IMR-90 (cell line): ENCODE data around the gene ZNF492. TPM values are rescaled to one million over a fixed set of nuclear protein-coding genes. Genes with fewer than 3 reads are reported as not detected.

Experiments
- ATAC-seq: fragments of 200-7000 bp; cut with Tn5 transposase; 2 replicates; pipeline ENCODE4 v1.9.1; 2020; ENCODE audit warnings: low read depth, mild to moderate bottlenecking, moderate library complexity
- BruUV-seq: library from RNA; stranded (reverse); fragments of 400-500 nt; replicated peaks from 2 replicates; lab custom pipeline; 2021; lab: Mats Ljungman, UMichigan
- CTCF ChIA-PET: fragments of 300-600 bp; formaldehyde crosslinking; extraction: SDS; loops from one replicate; lab custom pipeline; 2021; ENCODE audit warnings: antibody characterized with exemption; lab: Yijun Ruan, JAX
- POLR2A ChIA-PET: fragments of 300-600 bp; sonication (Branson Sonifier 250); formaldehyde crosslinking; loops from one replicate; lab custom pipeline; 2022; ENCODE audit warnings: antibody characterized with exemption; ENCODE audit not compliant: unreplicated experiment; lab: Charles Lee
- DNase-seq: peaks from one replicate; pipeline ENCODE4 v3.0.0; 2013
- H2AFZ ChIP-seq: replicated peaks from 2 replicates; pipeline ENCODE3; 2013; ENCODE audit warnings: low read length, mild to moderate bottlenecking; ENCODE audit not compliant: poor library complexity
- H2AK5ac ChIP-seq: 2 replicates; pipeline ENCODE4 v1.6.1; 2013; ENCODE audit warnings: low read depth, low read length, inconsistent platforms
- H2AK9ac ChIP-seq: replicated peaks from 2 replicates; pipeline ENCODE3; 2013; ENCODE audit warnings: mild to moderate bottlenecking, low read depth, low read length, moderate library complexity; ENCODE audit not compliant: poor library complexity
- H2BK120ac ChIP-seq: 2 replicates; pipeline ENCODE4 v1.6.1; 2013; ENCODE audit warnings: low read depth, low read length, inconsistent platforms
- H2BK15ac ChIP-seq: 3 replicates; pipeline ENCODE4 v1.6.1; 2013; ENCODE audit warnings: low read depth, low read length, inconsistent platforms
- H2BK20ac ChIP-seq: 2 replicates; pipeline ENCODE4 v1.6.1; 2013; ENCODE audit warnings: low read depth, mild to moderate bottlenecking, inconsistent platforms, low read length, moderate library complexity
- H2BK5ac ChIP-seq: 2 replicates; pipeline ENCODE4 v1.6.1; 2013; ENCODE audit warnings: mild to moderate bottlenecking, low read depth, low read length, inconsistent platforms; ENCODE audit not compliant: poor library complexity, severe bottlenecking
- H3K14ac ChIP-seq: replicated peaks from 2 replicates; pipeline ENCODE4 v1.6.1; 2013; ENCODE audit warnings: low read depth, low read length, inconsistent platforms
- H3K18ac ChIP-seq: 2 replicates; pipeline ENCODE4 v1.6.1; 2013; ENCODE audit warnings: low read depth, low read length, control low read depth
- H3K23ac ChIP-seq: 2 replicates; pipeline ENCODE4 v1.6.1; 2013; ENCODE audit warnings: low read depth, low read length, inconsistent platforms
- H3K27ac ChIP-seq: 2 replicates; pipeline ENCODE4 v1.5.1; 2013; ENCODE audit warnings: mild to moderate bottlenecking, control low read depth, low read length; ENCODE audit not compliant: insufficient read depth
- H3K27me3 ChIP-seq: 2 replicates; pipeline ENCODE4 v1.6.1; 2013; ENCODE audit warnings: low read length; ENCODE audit not compliant: control insufficient read depth, insufficient read depth
- H3K36me3 ChIP-seq: 2 replicates; pipeline ENCODE4 v1.6.1; 2013; ENCODE audit warnings: low read length, mixed read lengths; ENCODE audit not compliant: control insufficient read depth, insufficient read depth
- H3K4ac ChIP-seq: 2 replicates; pipeline ENCODE4 v1.6.1; 2013; ENCODE audit warnings: low read depth, low read length, inconsistent platforms
- H3K4me1 ChIP-seq: 2 replicates; pipeline ENCODE4 v1.6.1; 2013; ENCODE audit warnings: low read length, mixed read lengths; ENCODE audit not compliant: control insufficient read depth, insufficient read depth
- H3K4me2 ChIP-seq: 2 replicates; pipeline ENCODE4 v1.6.1; 2013; ENCODE audit warnings: low read depth, mild to moderate bottlenecking, control low read depth, low read length, moderate library complexity
- H3K4me3 ChIP-seq: 2 replicates; pipeline ENCODE4 v1.5.1; 2013; ENCODE audit warnings: low read depth, mild to moderate bottlenecking, control low read depth, low read length, moderate library complexity; ENCODE audit not compliant: insufficient read depth
- H3K56ac ChIP-seq: 2 replicates; pipeline ENCODE4 v1.6.1; 2013; ENCODE audit warnings: low read length, inconsistent platforms; ENCODE audit not compliant: insufficient read depth; ENCODE audit errors: extremely low read depth
- H3K79me1 ChIP-seq, 2 experiments: 2 replicates each; pipeline ENCODE4 v1.6.1; 2013; ENCODE audit warnings: low read length in 2 of 2, inconsistent platforms in 1 of 2, low read depth in 1 of 2
- H3K9ac ChIP-seq: 2 replicates; pipeline ENCODE4 v1.6.1; 2013; ENCODE audit warnings: low read depth, low read length, control low read depth
- H3K9me1 ChIP-seq: 2 replicates; pipeline ENCODE4 v1.6.1; 2013; ENCODE audit warnings: low read length, inconsistent platforms; ENCODE audit not compliant: insufficient read depth
- H3K9me3 ChIP-seq: 2 replicates; pipeline ENCODE4 v1.6.1; 2013; ENCODE audit warnings: low read length; ENCODE audit not compliant: control insufficient read depth, insufficient read depth
- H4K20me1 ChIP-seq: 2 replicates; pipeline ENCODE4 v1.6.1; 2013; ENCODE audit warnings: low read length, inconsistent platforms; ENCODE audit not compliant: insufficient read depth
- H4K5ac ChIP-seq: 2 replicates; pipeline ENCODE4 v1.6.1; 2013; ENCODE audit warnings: mild to moderate bottlenecking, low read depth, low read length, control low read depth
- H4K8ac ChIP-seq, 2 experiments: 2 replicates each; pipeline ENCODE4 v1.6.1; 2013; ENCODE audit warnings: low read depth in 2 of 2, low read length in 2 of 2, control low read depth in 1 of 2, inconsistent platforms in 1 of 2
- H4K91ac ChIP-seq: 2 replicates; pipeline ENCODE4 v1.6.1; 2013; ENCODE audit warnings: low read depth, low read length, inconsistent platforms; ENCODE audit not compliant: insufficient read depth
- BHLHE40 ChIP-seq: fragments of 150-350 bp; IDR thresholded peaks from 2 replicates; pipeline ENCODE4 v1.6.1; 2016; ENCODE audit warnings: mild to moderate bottlenecking, low read depth, low read length
- CEBPB ChIP-seq: IDR thresholded peaks from 2 replicates; pipeline ENCODE4 v1.6.1; 2012; ENCODE audit warnings: low read depth, low read length, improper control_type of control experiment
- CHD1 ChIP-seq: IDR thresholded peaks from 2 replicates; pipeline ENCODE4 v1.6.1; 2012; ENCODE audit warnings: low read depth, low read length, improper control_type of control experiment
- CTCF ChIP-seq: conservative IDR thresholded peaks from 2 replicates; pipeline ENCODE4 v1.5.1; 2012; ENCODE audit warnings: mild to moderate bottlenecking, low read depth, low read length, improper control_type of control experiment
- FOS ChIP-seq: fragments of 150-350 bp; IDR thresholded peaks from 2 replicates; pipeline ENCODE4 v1.6.1; 2016; ENCODE audit warnings: low read depth, low read length
- NFE2L2 ChIP-seq: fragments of 150-350 bp; IDR thresholded peaks from 2 replicates; pipeline ENCODE4 v1.6.1; 2016; ENCODE audit warnings: low read depth, mild to moderate bottlenecking, low read length
- POLR2A ChIP-seq: IDR thresholded peaks from 2 replicates; pipeline ENCODE4 v1.6.1; 2012; ENCODE audit warnings: mild to moderate bottlenecking, low read depth, low read length
- RAD21 ChIP-seq: IDR thresholded peaks from 2 replicates; pipeline ENCODE4 v1.6.1; 2012; ENCODE audit warnings: low read length, improper control_type of control experiment
- SMC3 ChIP-seq: fragments of 150-350 bp; IDR thresholded peaks from 2 replicates; pipeline ENCODE4 v1.6.1; 2016; ENCODE audit warnings: low read depth, mild to moderate bottlenecking, antibody characterized with exemption, low read length, moderate library complexity
- WGBS, 2 experiments: methylation state at CpG; one replicate each; pipeline versions ENCODE4 v1.1.5 to v1.1.7; 2013; ENCODE audit warnings: missing lambda C conversion rate in 2 of 2; ENCODE audit not compliant: insufficient read length in 1 of 2; ENCODE audit errors: extremely low coverage in 2 of 2; 5-methylcytosine and 5-hydroxymethylcytosine counted together
- dilution Hi-C: fragments of 300-500 bp; cut with HindIII; formaldehyde crosslinking; loops from one replicate; pipeline ENCODE4 v1.14.3; 2018; ENCODE audit warnings: low sequenced_read_pairs; ENCODE audit not compliant: unreplicated experiment
- in situ Hi-C: fragments of 300-500 bp; cut with MboI; formaldehyde crosslinking; loops from 3 replicates; pipeline ENCODE4 v1.14.3; 2019; ENCODE audit warnings: low sequenced_read_pairs, inconsistent platforms, mixed read lengths
- intact Hi-C: fragments of 100-400 bp; cut with micrococcal nuclease; formaldehyde crosslinking; loops from 2 replicates; pipeline ENCODE4 v1.10.0; 2022
- polyA plus RNA-seq, 3 experiments: library from polyadenylated mRNA; depleted of rRNA; stranded (reverse); fragments of >200 nt; gene quantifications; 2 replicates each; pipeline ENCODE4 v1.2.3, GENCODE V29; 2012; ENCODE audit warnings: low replicate concordance in 1 of 3
- total RNA-seq: library from RNA; depleted of rRNA; stranded (reverse); fragments of >200 nt; gene quantifications from 2 replicates; pipeline ENCODE4 v1.2.3, GENCODE V29; 2012
- TF ChIP-seq, protein P1 (sequence below): fragments of 150-350 bp; IDR thresholded peaks from 2 replicates; pipeline ENCODE4 v1.6.1; 2016; ENCODE audit warnings: low read depth, mild to moderate bottlenecking, low read length, moderate library complexity, borderline replicate concordance
- TF ChIP-seq, protein P2 (sequence below): fragments of 150-350 bp; IDR thresholded peaks from 2 replicates; pipeline ENCODE4 v1.6.1; 2017; ENCODE audit warnings: mild to moderate bottlenecking, antibody characterized with exemption, low read length, low read depth

The ZNF492 gene
- total and polyA plus RNA-seq, 2 of the 4 experiments (the other 2 are of a cell fraction), result 0.19 to 1.3 TPM

- CTCF ChIA-PET, result no interaction called here
- no peak overlapping the region for H4K5ac ChIP-seq
- POLR2A ChIA-PET, result no interaction called here
- H3K27ac ChIP-seq, result no peak overlapping the region; the same call in 1 of the 2 replicates
- intact Hi-C loops (no loop called here), in situ Hi-C loops (no loop called here), dilution Hi-C loops (no loop called here)
- no peak overlapping the region for H3K23ac ChIP-seq
- H4K20me1 ChIP-seq, result no peaks in the 10 kb centered on the region
- H2AK5ac ChIP-seq, result no peak overlapping the region
- no peak overlapping the region for H3K14ac ChIP-seq
- no peak overlapping the region for H2AK9ac ChIP-seq
- H4K91ac ChIP-seq, result no peak overlapping the region
- no peak overlapping the region for H2BK20ac ChIP-seq
- no peaks in the 10 kb centered on the region for H3K9me1 ChIP-seq
- no peak overlapping the region for H2BK5ac ChIP-seq
- 0% methylated on average over 6 of the region's 24 CpGs; no CpG with 5 or more reads in 1 of the 2 experiments for WGBS, 2 experiments
- H3K36me3 ChIP-seq, result no peaks in the 10 kb centered on the region
- no peaks in the 10 kb centered on the region for H3K4me1 ChIP-seq
- ATAC-seq (peak; percentile 54), DNase-seq (no peak)
- H2AFZ ChIP-seq, result peak overlapping the region; percentile 90
- BruUV-seq, result no TSS peak
- no peak overlapping the region; the same call in 1 of the 2 replicates for H3K9ac ChIP-seq
- H3K9me3 ChIP-seq, result no peaks in the 10 kb centered on the region; the same call in 1 of the 2 replicates
- H3K79me1 ChIP-seq, result 0 out of 4 replicates have a peak, but pooled peaks cover 0 to 2% of the 10 kb centered on the region in 2 experiments
- no peak overlapping the region for H2BK120ac ChIP-seq
- H3K18ac ChIP-seq, result no peak overlapping the region
- no peak overlapping the region for H2BK15ac ChIP-seq
- H4K8ac ChIP-seq, result peak overlapping the region in 1 of 2 experiments; percentile 33; a peak in 1 of 4 replicates
- peak overlapping the region; percentile 89 for H3K4me3 ChIP-seq
- peak overlapping the region; percentile 67 for H3K4me2 ChIP-seq
- no peak overlapping the region for H3K4ac ChIP-seq
- H3K56ac ChIP-seq, result no peak overlapping the region
- H3K27me3 ChIP-seq, result no peaks in the 10 kb centered on the region
- TF ChIP-seq RAD21 (no peak), CHD1 (no peak), CEBPB (no peak), BHLHE40 (no peak), SMC3 (no peak), POLR2A (no peak), CTCF (no peak), NFE2L2 (no peak), FOS (no peak)
- TF ChIP-seq, protein P1, sequence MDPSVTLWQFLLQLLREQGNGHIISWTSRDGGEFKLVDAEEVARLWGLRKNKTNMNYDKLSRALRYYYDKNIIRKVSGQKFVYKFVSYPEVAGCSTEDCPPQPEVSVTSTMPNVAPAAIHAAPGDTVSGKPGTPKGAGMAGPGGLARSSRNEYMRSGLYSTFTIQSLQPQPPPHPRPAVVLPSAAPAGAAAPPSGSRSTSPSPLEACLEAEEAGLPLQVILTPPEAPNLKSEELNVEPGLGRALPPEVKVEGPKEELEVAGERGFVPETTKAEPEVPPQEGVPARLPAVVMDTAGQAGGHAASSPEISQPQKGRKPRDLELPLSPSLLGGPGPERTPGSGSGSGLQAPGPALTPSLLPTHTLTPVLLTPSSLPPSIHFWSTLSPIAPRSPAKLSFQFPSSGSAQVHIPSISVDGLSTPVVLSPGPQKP, result no peak
- TF ChIP-seq, protein P2, sequence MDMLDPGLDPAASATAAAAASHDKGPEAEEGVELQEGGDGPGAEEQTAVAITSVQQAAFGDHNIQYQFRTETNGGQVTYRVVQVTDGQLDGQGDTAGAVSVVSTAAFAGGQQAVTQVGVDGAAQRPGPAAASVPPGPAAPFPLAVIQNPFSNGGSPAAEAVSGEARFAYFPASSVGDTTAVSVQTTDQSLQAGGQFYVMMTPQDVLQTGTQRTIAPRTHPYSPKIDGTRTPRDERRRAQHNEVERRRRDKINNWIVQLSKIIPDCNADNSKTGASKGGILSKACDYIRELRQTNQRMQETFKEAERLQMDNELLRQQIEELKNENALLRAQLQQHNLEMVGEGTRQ, result no peak
Observed at GRCh38 chr19:22634450-22634827, 315 bp downstream of the ZNF492 start.
